Measurements from ENCODE around the gene NINL.
A peak's percentile ranks its signal among the peaks of the same experiment; 100 is the strongest.
"Not testable (repeated sequence)": the region's sequence is repeated elsewhere in the genome, so short reads cannot be mapped to it uniquely, and the experiment has no call there.

NINL gene

GRCh38 chr20:25584905-25585704, at the start of gene NINL:
TSS of gene NINL (minus strand) at chr20:25585531. CDS start at chr20:25526587, 58,944 bp downstream.
- DNase-seq (ENCODE audit: low read depth), result peak; percentile 23

DNA sequence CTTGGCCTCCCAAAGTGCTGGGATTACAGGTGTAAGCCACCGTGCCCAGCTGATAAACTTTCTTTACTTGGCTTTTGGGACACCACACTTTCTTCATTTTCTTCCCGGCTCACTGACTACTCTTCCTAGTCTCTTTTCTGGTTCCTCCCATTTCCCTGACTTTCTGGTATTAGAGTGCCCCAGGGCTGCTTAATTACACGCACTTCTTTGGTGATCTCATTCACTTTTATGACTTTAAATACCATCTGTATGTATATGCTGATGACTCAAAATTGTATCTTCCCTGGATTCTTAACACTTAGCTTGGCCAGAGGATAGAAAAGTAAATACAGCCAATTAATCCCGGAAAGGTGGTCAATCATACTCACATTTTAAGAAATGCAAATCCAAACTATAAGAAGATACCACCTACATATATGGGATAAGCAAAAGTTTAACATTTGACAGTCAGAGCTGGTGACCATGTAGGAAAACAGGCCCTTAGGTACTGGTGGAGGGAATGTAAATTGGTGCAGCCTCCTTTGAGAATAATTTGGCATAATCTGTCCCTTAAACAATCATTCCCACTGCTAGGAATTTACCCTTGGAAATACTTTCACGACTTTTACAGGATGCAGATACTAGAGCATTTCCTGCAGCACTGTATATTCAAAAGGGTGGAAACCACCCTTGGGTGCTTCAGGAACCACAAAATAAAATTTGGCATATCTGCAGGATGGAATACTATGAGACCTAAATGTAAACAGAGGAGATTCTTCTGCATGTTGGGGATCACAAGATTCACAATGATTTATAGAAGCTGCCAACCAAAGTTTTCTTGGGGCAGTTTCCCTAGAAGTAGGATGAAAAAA, 47.8 kb upstream of the NINL start:
- DNase-seq (ENCODE audit: low read depth), result no peak

GRCh38 chr20:25630615-25631014, 45.3 kb upstream of the NINL start:
- not testable (repeated sequence) for DNase-seq (ENCODE audit: low read depth)

GRCh38 chr20:25629816-25630499, 44.6 kb upstream of the NINL start:
- no peak for DNase-seq (ENCODE audit: low read depth)

DNA sequence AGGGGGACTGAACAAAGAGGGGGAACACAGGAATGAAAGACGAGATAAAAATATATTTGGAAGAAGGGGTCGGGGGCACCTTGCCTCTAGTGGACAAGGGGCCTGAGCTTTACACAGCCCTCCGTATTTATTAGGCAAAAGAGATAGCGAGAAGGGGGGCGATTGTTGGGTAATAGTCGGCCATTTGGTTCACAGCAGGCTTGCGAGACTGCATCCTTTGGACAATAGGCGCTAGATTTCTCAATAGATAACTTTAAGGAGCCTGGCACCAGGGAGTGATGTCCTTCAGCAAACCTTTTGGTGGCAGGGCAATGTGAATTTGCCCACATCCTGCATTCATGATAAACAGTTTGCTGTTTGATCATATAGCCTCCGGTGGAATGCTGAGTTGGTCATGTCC, 41.4 kb upstream of the NINL start:
- DNase-seq (ENCODE audit: low read depth), result no peak

- DNase-seq (ENCODE audit: low read depth), result peak; percentile 29
Measured at GRCh38 chr20:25624500-25624939, 39.2 kb upstream of the NINL start.

DNA sequence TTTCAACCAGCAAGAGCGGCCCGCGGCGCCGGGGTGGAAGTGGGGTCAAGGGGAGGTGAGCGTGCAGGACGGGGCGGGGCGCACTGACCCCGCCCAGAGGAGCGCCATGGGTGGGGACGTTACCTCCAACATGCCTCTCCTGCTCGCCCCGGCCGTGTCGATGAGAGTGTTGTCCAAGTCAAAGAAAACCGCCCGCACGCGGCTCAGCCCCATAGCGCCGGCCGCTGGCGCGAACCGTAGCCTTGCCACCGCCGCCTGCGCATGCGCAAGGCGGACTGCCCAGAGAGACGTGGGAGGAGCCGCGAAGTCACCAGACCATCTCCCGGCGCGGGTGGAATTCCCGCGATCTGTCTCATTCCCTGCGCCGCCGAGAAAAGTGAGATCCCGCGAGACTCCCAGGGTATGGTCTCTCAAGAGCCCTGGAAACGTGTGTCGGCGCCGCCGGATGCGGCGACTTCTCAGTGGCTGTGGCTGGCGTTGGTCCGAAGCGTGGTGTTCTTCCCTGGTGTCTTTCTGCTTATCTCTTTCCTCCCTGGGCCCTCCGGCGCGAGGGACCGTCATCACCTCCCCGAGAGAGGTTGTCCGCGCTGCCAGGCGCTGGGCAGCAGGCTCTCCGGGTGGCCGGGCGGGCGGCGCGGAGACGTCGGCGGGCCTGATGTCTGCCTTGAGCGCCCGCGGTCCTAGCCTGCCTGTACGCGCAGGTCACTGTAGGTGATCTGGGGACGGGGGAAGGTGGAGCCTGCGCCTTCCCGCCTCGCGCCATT, 38.6 kb upstream of the NINL start, which contains the start of gene NANP:
Gene NANP (minus strand): TSS at position 279 of the 764 bp plus-strand sequence. CDS start 66 bp downstream, at position 213.
- DNase-seq (ENCODE audit: low read depth), result peak; percentile 84

GRCh38 chr20:25623225-25623735, 37.9 kb upstream of the NINL start:
- DNase-seq (ENCODE audit: low read depth), result peak; percentile 8

DNA sequence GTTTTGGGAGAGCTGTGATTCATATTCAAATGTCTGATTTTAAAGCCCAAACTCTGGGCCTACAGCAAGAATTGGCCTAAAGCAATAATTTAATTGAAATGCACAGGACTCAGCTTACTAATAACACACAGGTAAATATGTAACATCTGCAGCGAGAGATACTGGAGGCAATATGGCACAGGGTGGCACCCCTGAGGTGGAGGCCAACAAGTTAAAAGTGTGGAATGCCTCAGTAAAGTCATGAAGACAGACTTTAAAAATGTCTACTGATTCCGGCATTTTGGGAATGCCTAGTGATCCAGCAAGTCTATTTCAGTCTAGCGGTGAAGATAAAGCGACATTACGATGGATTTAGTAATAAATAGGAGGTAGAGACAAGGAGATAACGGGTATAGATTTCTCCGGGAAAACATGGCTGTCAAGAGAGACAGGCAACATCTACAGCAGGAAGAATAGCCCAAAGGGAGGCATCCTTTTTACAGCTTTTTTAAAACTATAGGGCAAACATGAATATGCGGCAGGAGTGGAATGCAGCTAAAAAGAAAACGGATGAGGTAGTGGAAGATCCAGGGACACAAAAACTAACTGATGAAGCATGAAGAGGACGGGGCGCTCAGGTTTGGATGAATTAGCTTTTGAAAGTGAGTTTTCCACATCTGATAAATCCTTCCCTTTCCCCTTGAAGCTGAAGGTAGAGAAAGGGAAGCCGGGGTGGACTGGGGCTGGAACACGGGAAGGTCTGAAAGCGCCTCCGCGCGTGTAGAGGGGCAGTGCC, 37.3 kb upstream of the NINL start:
- no peak for DNase-seq (ENCODE audit: low read depth)

GRCh38 chr20:25622049-25622448, 36.7 kb upstream of the NINL start:
- DNase-seq (ENCODE audit: low read depth), result no peak

- no peak for DNase-seq (ENCODE audit: low read depth)
Measured at GRCh38 chr20:25619514-25619913, 34.2 kb upstream of the NINL start.

DNA sequence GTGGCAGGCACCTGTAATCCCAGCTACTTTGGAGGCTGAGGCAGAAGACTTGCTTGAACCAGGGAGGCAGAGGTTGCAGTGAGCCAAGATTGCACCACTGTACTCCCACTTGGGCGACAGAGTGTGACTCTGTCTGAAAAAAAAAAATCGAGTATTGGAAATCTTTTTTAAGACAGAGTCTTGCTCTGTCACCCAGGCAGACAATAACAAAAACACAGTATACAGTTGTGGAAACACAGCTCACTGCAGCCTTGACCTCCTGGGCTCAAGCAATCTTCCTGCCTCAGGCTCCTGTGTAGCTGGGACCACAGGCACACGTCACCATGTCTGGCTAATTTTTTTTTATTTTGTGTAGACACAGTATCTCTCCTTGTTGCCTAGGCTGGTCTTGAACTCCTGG, 23.4 kb upstream of the NINL start:
- DNase-seq (ENCODE audit: low read depth), result no peak

DNA sequence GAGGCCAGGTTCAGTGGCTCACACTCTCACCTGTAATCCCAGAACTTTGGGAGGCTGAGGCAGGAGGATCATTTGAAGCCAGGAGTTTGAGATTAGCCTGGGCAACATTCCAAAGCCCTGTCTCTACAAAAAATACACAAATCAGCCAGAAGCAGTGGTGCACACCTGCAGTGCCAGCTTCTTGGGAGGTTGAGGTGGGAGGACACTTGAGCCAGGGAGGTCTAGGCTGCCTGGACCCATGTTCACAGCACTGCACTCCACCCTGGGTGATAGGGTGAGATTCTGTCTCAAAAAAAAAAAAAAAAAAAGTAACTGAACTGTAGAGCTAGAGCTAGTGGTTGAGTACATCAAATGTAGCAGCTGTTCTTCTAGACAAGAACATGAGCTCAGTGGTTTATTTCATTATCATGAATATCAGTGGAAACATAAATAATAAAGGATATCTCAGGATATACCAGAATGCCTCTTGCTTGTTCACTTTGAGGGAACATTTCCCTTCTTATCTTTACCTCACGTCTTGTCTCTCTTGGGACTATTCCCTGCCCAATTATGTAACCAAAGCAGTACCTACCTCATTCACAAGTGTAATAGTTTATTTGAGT, 20.9 kb upstream of the NINL start:
- DNase-seq (ENCODE audit: low read depth), result no peak

- DNase-seq (ENCODE audit: low read depth), result no peak
Measured at GRCh38 chr20:25605148-25605547, 19.8 kb upstream of the NINL start.

- no peak for DNase-seq (ENCODE audit: low read depth)
Measured at GRCh38 chr20:25604611-25605010, 19.3 kb upstream of the NINL start.

- not testable (repeated sequence) for DNase-seq (ENCODE audit: low read depth)
Measured at GRCh38 chr20:25602914-25603309, 17.6 kb upstream of the NINL start.

DNA sequence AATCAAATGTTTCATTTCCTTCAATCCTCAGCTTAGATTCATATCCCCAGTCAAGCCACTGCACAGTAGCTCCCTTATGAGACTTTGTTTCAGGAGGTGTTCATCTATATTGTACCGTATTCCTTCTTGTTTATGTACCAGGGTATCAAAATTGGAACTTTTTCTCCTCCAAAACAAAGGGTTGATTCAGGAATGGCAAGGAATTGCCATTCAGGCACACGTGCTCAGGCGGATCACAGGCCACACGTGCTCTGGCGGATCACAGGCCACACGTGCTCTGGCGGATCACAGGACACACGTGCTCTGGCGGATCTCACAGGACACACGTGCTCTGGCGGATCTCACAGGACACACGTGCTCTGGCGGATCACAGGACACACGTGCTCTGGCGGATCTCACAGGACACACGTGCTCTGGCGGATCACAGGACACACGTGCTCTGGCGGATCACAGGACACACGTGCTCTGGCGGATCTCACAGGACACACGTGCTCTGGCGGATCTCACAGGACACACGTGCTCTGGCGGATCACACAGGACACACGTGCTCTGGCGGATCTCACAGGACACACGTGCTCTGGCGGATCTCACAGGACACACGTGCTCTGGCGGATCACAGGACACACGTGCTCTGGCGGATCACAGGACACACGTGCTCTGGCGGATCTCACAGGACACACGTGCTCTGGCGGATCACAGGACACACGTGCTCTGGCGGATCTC, 17.0 kb upstream of the NINL start:
- DNase-seq (ENCODE audit: low read depth), result not testable (repeated sequence)

GRCh38 chr20:25601659-25602058, 16.3 kb upstream of the NINL start:
- DNase-seq (ENCODE audit: low read depth), result no peak

DNA sequence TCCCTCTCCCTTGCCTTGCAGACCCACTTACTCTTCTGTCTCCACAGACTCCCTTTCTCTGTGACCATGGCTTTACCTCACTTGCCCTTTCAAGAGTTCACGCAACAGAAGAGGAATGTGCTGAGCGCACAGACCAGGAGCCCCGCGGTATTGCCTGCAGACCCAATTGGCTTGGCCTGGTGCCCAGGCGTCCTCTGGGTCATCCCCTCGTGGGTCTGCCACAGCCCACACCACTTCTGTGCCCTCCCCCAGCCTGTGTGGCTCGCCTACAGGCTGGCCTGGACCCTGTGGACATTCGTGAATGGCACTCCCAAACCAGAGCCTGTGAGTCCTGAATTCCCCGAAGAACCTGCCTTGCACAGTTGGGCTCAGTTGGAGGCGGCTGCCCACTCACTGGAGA, 15.3 kb upstream of the NINL start:
- no peak for DNase-seq (ENCODE audit: low read depth)

Data from activated T-cell treated with anti-CD3 and anti-CD28 coated beads for 24 hours (primary cell).